8988T (cell line): ENCODE results near the gene MAP2.
"Not testable (repeated sequence)": the region's sequence is repeated elsewhere in the genome, so short reads cannot be mapped to it uniquely, and the experiment has no call there.

Experiments
- DNase-seq: peaks from one replicate; pipeline ENCODE4 v3.0.0; 2011

MAP2 gene

DNA sequence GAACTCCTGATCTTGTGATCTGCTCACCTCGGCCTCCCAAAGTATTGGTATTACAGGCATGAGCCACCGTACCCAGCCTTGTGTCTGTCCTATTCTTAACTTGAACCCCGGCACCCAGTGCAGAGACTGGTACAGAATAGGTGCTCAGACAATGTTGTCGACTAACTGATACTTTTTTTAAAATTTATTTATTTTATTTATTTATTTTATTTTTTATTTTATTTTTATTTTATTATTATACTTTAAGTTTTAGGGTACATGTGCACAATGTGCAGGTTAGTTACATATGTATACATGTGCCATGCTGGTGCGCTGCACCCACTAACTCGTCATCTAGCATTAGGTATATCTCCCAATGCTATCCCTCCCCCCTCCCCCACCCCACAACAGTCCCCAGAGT, 174.4 kb downstream of the MAP2 start:
- DNase-seq = not testable (repeated sequence)

DNA sequence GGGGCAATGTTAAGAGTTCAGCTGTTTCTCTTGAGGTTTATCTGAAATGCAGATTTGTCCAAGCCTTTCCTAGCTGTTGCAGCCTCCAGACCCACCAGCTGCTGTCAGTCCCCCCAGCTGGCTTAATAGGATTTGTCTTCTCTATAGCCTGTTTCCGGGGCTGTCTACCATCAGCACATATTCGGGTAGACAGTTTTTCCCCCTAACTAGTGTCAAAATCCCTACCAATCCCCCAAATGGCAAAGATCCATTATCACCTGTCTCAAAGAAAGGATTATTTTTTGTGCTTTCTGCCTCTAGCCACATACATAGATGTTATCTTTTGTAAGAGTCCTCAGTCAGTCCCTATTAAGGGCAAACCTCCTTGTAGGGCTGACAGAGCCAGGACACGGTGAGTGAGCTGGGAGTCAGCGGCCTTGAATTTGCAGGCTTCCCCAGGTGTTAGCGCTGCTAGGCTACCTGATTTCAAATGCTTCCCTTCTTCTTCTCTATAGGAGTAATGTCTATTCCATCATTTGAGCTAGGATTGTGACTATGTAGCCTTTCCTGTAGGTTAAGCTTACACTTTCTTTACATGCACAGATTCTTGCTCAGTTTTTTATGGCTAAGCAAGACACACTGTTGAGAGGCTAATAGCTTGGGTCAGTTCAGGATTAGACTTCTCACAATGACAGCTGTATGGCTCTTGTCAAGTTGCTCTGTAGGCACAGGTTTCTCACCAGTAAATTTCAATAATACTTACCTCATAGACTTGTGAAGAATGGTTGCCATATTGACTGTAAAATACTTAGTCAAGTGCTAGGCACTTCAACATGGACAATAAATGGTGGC, 176.7 kb downstream of the MAP2 start:
- DNase-seq = no peak

DNA sequence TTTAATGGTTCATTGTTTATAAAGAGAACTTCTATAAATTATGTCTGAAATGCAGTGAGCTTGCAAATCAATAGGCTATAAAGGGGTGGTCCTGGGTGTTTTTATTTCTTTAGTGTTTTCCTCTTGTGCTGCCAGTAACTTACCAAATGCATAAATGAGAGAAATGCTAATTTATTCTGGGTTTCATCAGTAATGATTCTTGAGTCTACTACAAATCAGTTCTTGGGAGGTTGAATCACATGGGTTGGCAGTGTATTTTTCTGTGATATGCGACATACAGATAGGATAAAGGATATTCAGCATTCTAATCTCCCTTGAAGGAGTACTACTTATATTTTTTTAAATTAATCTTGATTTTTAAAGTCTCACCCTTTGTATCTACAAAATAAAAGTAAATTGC, 177.7 kb downstream of the MAP2 start:
- DNase-seq = no peak

DNA sequence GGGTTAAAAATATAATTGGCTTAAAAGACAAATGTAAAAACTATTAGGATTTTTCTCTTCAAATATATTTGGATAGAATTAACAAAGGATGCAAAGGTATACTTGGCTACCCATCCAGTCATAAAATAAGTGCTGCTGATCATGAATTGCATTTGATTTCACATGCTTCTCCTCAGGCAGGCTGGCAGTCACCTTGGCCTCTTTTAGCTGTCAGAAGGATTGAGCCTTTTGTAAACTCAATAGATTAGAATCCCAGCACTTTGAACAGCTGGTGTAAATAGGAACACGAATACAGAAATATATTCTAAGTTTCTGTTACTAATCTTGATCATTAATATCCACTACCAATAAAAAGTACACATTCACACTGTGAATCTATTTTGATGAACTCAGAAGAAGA, 178.4 kb downstream of the MAP2 start:
- DNase-seq = no peak

DNA sequence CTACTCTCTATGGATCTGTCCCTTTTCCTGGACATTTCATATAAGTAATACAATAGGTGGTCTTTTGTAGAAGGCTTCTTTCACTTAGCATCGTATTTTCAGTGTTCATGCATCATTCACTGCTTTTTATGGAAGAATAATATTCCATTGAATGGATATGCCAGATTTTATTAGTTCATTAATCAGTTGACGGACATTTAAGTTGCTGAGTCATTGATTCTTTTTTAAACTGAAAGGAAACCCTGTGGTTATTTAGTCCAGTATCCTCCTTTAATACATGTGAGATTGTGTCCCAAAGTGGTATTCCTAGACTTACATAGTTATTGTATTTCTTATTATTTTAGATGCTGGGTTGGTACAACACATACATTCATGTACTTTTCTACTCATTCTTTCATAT, 185.7 kb downstream of the MAP2 start:
- DNase-seq = no peak

DNA sequence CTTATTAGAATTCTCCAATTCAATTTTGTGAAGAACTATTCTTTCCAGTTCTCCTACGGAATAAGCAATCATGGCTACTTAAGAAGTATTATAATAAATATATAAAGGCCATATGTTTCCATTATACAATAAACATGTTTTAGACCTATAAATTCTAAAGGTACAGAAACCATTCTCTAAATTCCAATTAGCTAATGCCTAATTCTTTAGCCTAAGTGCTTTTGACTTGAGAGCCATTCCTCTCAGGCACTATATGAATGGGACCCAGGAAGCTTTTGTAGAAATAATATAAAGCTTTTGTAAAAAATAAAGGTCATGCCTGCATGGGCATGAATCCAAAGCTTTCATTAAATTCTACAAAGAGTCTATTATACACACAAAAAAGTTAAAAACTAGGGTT, 186.8 kb downstream of the MAP2 start:
- DNase-seq = no peak

DNA sequence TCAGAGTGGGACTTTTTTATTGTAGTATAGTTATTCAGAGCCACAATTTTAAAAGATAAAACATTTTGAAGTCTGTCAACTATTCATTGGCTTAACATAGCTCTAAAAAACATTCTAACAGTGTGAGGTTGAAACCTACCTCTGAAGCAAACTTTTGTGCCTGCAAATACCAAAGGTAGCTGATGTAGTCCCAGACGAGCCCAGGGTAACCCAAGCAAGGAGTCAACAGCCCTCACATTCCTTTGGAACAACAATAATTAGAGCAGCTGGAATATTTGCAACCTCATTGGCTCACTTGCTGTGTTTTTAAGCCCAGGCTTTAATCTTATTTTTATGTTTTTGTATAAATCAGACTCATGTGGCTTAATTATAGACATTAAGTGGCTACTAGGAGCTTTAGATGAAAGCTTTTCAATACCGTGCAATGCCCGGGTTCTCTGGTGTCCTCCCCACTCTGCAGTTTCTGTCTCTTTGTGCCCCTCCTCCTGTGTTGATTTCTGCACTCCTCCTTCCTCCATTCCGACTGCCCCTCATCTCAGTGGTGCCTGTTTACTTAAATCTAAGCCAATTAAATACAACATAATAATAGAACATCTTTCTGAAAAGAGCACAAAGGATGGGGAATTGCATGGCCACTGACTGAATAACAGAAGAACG, 189.9 kb downstream of the MAP2 start:
- DNase-seq = no peak

DNA sequence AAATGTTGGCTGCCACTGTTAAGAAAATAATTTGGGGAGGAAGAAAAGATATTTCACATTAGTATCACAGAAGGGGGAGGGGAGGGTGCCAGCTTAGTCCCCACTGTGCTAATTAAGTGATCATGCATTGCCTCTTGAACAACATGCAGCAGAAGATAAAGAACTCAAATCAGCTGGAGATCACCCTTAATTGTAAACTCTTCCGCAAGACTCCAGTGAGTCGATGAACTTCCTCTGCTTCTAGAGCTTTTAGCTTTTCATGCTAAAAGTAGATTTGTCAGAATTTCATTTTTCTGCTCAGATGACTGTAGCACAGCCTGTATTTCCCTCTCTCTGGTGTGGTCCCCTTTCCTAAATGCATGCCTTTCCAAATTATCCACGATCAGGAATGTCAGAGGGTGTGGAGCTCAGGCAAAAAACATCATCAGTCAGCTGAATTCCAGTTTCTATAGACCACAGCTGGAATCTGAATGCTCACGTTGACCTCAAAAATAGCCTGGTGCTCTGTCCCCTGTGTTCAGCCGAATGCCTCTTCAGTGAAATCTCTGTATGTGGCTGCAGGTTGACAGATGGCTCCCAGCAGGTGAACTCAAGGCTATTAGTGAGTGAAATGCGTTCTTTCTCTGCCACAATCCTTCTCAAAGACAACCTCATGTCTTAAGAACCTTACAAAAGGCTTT, 191.0 kb downstream of the MAP2 start:
- DNase-seq = no peak

DNA sequence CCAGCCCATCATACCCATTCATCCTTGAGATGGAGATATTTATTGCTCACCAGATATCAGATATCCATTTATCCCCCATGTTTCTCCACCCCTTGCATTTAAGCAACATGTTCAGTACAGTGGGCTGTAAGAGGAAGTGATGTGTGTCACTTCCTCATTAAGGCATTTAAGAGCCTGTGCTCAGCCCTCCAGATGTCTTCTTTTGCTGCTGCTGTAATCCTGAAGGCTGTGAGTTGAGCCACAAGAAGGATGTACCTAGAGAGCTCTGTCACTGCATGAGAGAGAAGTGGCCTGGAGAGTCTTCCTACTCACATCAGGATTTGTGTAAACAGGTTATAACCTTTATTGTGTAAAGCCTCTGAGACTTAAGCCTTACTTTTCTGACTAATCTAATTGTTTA, 195.9 kb downstream of the MAP2 start:
- DNase-seq = no peak

DNA sequence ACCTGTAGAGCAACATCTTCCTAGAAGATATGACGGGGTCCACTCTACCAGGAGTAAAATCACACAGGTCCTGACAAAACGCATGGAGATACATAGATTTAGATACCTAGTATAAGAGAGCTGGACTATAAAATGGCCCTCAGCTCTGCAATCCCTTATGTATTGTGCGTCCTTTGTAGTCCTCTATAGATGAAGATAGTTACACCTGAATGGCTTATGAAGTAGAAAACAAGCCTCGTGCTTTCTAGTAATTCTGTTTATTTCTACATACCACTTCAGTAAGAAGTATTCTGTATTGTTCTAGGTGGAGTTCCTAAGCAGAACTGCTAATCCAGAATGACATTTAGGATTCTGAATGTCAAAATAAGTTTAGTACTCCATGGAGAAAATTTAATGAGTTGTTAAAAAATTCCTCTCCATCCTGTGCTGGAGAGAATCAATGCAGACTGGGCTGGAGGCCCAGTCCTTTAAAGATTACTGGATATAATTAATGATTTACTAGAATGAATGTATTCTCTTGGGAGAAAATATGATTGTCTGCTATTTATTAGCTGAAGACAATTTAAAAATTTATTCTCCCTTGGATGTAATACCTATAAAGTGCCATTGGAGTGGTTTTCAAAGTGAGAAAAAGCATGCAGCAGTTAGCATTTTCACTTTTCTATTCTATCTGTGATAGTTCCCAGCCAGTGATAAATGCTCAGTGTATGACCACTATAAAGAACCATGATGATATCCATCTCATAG, 200.5 kb downstream of the MAP2 start:
- DNase-seq = no peak

DNA sequence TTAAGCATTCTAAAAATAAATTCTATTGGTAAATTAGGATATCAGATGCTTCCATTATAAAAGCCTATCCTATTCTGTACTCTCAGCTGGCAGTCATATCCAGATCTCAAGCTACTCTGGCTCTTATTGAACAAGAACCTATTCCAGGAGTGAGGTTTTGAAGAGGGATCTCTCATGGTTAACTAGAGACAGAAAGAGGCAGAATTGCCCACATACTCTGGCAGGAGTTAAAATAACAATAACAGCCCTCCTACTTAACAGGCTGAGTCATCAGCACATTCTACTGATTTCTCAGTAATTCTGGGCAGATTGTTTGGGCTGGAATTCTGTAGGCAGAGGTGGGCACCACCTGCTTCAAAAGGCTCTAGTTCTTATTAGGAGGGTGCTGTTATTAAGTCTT, 205.8 kb downstream of the MAP2 start:
- DNase-seq = no peak

DNA sequence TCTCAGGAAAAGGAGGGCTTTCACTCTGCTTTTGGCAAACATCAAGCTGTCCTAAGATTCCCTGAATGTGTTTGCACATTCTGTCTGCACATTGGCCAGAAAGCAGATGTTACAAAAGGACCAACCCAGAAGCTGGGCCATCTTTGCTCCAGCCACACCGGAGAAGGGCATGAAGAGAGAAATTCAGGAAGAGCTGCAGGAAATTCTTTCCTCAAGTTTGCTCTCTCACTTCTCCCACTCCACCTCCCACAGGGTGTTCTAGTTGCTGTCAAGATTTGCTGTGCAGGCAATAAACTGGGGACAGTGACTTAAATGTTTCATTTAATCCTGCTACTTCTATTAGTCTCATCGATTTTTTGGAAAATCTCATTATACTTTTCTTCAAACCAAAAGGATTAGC, 210.1 kb downstream of the MAP2 start:
- no peak for DNase-seq

DNA sequence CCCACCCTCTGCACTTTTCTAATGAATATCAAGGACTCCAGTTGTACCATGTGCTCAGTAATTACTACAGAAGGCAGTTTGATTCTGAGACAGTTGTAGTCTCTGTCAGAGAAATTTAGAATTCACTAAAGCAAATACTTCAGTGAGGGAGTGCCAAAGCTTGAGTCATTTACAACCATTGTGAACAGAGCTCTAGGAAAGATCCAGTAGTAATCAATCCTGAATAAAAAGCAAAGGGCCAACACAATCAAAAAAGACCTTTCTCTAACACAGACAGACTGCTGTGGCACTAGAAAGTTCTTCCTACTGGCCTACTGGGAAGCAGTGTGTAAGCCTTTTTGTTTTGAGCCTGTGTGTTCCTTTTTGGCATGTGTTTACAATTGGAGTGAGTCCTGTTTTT, 212.2 kb downstream of the MAP2 start:
- DNase-seq = no peak

DNA sequence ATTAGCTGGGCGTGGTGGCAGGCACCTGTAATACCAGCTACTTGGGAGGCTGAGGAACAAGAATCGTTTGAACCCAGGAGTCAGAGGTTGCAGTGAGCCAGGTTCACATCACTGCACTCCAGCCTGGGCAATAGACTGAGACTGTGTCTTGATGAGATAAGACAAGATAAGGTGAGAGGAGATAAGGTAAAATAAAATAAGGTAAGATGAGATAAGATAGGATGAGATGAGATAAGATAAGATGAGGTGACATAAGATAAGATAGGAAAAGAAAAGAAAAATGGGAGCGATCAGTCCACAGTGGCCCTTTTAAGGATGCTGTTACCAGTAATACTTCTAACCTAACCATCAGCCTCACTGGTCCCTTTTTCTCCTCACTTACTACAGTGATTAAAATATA, 213.4 kb downstream of the MAP2 start:
- DNase-seq = no peak

DNA sequence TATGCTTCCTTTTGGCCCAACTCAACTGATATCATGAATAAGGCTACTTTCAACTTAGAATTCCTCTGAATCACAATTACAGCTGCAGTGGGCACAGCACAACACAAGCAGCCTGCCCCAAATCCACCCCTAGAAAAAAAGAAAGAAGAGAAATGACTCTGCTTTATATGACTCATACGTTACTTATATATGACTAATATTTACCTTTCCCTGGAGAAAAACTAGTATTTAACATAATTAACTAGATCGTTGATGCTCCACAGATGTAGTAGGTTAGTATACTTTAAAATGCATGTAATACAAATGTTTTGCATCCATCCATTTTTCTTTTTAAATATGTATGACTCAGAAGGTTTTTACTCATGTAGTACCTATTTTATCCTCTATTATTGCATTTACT, 214.5 kb downstream of the MAP2 start:
- DNase-seq = no peak

DNA sequence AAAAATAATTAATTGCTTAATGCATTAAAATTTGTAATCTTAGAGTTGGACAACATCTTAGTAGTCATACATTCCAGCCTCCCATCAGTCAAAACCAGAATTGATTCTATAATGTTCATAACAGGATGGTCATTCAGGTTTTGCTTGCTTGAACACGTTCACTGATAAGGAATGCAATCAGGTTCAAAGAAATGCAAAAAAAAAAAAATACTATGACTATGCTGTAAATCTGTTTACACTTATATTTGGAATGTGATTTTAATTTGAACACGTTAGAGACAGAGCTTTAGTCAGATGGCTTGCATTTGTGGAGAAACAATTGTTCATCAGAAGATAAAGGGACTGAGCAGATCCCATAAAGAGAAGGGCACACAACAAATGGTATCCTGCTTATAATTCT, 216.5 kb downstream of the MAP2 start:
- no peak for DNase-seq

DNA sequence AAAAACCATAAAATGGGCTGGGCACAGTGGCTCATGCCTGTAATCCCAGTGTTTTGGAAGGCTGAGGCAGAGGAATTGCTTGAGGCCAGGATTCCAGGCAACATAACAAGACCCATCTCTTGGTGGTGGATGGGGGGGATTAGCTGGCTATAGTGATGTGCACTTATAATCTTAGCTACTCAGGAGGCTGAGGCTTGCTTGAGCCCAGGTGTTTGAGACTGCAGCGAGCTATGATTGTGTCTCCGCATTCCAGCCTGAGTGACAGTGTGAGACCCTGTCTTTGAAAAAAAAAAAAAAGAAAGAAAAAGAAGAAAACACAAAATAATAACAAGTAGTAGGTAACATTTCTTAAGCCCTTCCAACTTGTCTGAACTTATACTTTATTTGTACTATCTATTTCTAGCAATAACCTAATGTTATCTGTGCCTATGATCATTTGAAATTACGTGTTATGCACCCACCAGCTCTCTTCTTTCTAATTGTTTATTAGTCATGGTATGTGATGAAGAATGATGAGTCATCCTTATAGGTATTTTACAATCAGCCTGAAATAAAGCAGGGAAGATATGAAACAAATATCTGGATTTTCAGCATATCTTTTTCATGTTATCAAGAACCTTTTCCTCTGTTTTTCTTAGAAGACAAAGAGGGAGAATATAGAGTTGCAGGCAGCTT, 218.4 kb downstream of the MAP2 start:
- no peak for DNase-seq

DNA sequence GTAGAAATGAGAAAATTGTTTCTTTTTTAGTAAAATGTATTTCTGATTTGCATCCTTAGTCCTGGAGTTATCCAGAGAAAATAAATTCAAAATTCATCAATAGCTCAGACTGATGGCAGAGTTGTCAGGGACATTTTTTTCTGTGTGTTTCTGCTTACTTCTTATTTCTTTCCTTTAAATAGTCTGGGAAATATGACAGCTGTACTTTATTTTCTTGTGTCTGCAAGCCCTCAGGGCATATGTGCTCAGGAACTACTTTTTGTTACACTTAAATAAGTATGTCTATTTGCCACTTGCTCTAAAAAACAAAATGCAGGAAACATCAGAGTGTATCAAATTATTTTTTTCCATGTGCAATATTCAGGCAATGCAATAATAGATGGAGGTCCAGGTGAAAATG, 221.0 kb downstream of the MAP2 start:
- no peak for DNase-seq

DNA sequence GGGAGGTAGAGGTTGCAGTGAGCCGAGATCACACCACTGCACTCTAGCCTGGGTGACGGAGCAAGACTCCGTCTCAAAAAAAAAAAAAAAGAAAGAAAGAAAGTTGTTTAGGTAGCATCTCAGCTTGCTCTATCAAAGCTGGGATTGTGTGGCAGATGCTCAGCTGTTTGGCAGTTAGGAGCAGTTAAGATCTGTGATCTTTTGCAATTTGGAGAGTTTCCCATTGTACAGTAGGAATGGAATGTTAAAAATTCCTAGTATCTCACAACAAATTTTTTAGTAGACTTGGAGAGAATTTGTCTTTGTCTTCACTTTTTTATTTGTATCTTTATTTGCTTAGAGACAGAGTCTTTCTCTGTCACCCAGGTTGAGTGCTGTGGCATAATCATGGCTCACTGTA, 224.9 kb downstream of the MAP2 start:
- no peak for DNase-seq

DNA sequence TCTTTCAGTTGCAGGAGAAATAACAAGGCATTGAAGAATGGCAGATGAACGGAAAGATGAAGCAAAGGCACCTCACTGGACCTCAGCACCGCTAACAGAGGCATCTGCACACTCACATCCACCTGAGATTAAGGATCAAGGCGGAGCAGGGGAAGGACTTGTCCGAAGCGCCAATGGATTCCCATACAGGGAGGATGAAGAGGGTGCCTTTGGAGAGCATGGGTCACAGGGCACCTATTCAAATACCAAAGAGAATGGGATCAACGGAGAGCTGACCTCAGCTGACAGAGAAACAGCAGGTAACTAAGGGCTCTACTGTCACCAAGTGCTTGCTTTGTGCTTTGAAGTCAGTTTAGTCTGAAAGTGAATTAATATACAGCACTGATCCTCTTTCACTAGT, 229.3 kb downstream of the MAP2 start:
- DNase-seq = no peak

DNA sequence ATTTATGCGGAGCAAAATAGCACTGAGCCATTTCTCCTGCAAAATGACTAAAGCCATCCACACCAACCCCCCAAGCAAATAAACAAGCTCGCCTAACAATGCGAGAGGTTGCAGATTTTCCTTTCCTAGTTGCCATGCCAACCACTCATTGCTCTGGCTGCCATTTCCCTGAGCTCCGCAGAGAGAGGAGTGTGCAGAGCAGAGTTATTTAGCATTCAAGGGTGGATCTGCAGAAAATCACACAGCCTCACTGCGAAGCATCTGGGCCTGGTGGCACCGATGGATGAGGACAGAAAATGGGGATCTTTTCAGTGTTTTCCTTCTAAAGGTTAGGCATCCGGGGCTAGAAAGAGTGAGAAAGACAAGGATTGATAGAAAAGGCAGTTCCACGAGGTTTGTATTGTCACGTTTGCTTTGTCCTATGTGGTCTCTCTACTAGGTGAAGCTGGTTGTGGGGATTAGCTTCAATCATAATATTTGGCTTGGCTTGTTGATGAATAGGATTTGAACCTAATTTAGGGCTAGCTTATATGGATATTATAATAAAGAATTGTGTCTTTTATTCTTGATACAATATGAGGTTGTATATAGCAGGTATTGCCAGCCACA, 237.5 kb downstream of the MAP2 start:
- no peak for DNase-seq

DNA sequence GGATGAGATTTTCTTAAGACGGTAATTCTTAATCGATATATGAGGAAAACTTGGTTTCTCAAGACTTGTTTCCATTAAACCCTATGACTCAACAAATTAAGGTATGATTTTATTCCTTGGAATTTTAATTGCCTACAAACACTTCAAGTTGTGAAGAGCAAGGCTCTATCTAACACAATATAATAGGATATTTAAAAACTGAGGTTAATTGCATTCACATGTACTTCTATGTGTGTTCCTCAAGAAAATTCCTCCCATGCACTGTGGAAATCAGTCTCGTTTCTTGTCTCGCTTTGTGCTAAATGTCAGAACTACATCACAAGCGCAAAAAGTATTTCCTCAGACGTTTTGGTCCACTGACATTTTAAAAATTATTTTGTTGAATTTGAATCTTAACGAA, 238.2 kb downstream of the MAP2 start:
- no peak for DNase-seq

DNA sequence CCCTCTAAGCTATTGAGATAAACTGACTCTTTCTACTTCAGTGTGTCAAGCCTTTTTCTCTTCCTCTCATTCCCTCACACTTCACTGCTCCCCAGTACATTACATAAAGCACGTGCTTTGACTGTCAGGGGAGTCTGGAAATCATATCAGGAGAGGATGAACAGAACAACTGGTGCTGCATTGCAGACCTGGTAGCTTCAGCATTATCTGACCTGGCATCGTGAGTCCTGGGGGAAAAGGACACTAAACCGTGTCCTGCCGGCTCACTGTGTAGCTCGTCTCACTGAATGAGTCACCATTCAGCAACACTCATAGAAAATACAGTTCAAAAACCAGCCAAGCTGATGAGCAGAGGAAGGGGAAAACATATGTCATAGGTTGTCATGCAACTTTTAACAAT, 239.3 kb downstream of the MAP2 start:
- DNase-seq = no peak
